ENCODE data around the gene COPS6. TPM values are rescaled to one million over a fixed set of nuclear protein-coding genes. Genes with fewer than 3 reads are reported as not detected.

Gene COPS6
- total RNA-seq, 4 donors from 2014 or later: 35.8 to 60.7 (median 47.7) TPM

GRCh38 chr7:100124301-100125230 lies 35.8 kb downstream of the COPS6 start:
- Histone ChIP-seq H3K4me1 (peaks cover 45% of the 10 kb centered on the region), H3K9me3 (no peaks in the 10 kb centered on the region), H3K27ac (no peak overlapping the region)

GRCh38 chr7:100126239-100126930 lies 37.6 kb downstream of the COPS6 start:
- TF ChIP-seq POLR2A (IDR thresholded peaks at IDR 0.05): no peak
- TF ChIP-seq CTCF (IDR thresholded peaks at IDR 0.05): peak in 1 of 2 donors; percentile 1
- peak in 1 of 3 donors; percentile 5 for TF ChIP-seq POLR2AphosphoS5 (IDR thresholded peaks at IDR 0.05)

More at GRCh38 chr7:100124301-100125230, 35.8 kb downstream of the COPS6 start:
- TF ChIP-seq POLR2AphosphoS5 (IDR thresholded peaks at IDR 0.05) (no peak), EP300 (IDR thresholded peaks at IDR 0.05) (no peak), CTCF (IDR thresholded peaks at IDR 0.05) (no peak), POLR2A (IDR thresholded peaks at IDR 0.05) (no peak)
- Histone ChIP-seq H3K4me3 (no peak overlapping the region), H3K27me3 (no peaks in the 10 kb centered on the region), H3K36me3 (no peaks in the 10 kb centered on the region)
- 61% methylated on average over 4 of the region's 4 CpGs for WGBS
- DNase-seq (ENCODE audit: low spot score in 2 of 2): no peak

GRCh38 chr7:100126931-100127865 lies 38.4 kb downstream of the COPS6 start, which contains the start of gene MBLAC1:
Gene MBLAC1, plus strand, starts transcription at chr7:100126967. Its CDS starts 429 bp downstream, at chr7:100127396.
- Histone ChIP-seq H3K27ac (peak within 1 kb of the TSS; percentile 99), H3K36me3 (no peaks in the 10 kb centered on the region), H3K9me3 (no peaks in the 10 kb centered on the region), H3K4me3 (peak within 1 kb of the TSS; percentile 91), H3K4me1 (peaks cover 42% of the 10 kb centered on the region), H3K27me3 (no peaks in the 10 kb centered on the region)
- TF ChIP-seq POLR2AphosphoS5 (IDR thresholded peaks at IDR 0.05): peak in 2 of 3 donors; percentile 28 to 71
- no peak for TF ChIP-seq CTCF (IDR thresholded peaks at IDR 0.05)
- TF ChIP-seq POLR2A (IDR thresholded peaks at IDR 0.05): no peak
- TF ChIP-seq EP300 (IDR thresholded peaks at IDR 0.05): no peak
- under 1% methylated on average over 27 of the region's 85 CpGs for WGBS
- peak; percentile 91 to 97 for DNase-seq (ENCODE audit: low spot score in 2 of 2)

More at GRCh38 chr7:100126239-100126930, 37.6 kb downstream of the COPS6 start:
- DNase-seq (ENCODE audit: low spot score in 2 of 2): no peak
- Histone ChIP-seq H3K36me3 (no peaks in the 10 kb centered on the region), H3K27me3 (no peaks in the 10 kb centered on the region), H3K4me1 (peaks cover 41% of the 10 kb centered on the region), H3K9me3 (no peaks in the 10 kb centered on the region), H3K27ac (peak overlapping the region; percentile 99), H3K4me3 (peak overlapping the region; percentile 91)
- 13% methylated on average over 24 of the region's 29 CpGs for WGBS

GRCh38 chr7:100127866-100128636 lies 39.3 kb downstream of the COPS6 start:
- Histone ChIP-seq H3K4me3 (peak overlapping the region; percentile 91), H3K27me3 (no peaks in the 10 kb centered on the region), H3K36me3 (no peaks in the 10 kb centered on the region), H3K9me3 (no peaks in the 10 kb centered on the region), H3K27ac (peak overlapping the region; percentile 99), H3K4me1 (peaks cover 42% of the 10 kb centered on the region)
- no peak for DNase-seq (ENCODE audit: low spot score in 2 of 2)
- 5% methylated on average over 19 of the region's 37 CpGs for WGBS
- no peak for TF ChIP-seq CTCF (IDR thresholded peaks at IDR 0.05)
- no peak for TF ChIP-seq EP300 (IDR thresholded peaks at IDR 0.05)
